GM12878 (cell line): Measurements from ENCODE around the gene SNX13.

Experiments
- CBX5 ChIP-seq: sonication (generic); IDR thresholded peaks from 2 replicates; pipeline ENCODE4 v1.6.1; 2016; ENCODE audit warnings: low read depth, moderate library complexity, mild to moderate bottlenecking, inconsistent platforms
- EP300 ChIP-seq, 2 experiments: fragments of 150-350 bp in 1 of 2; IDR thresholded peaks; 2 replicates each; pipeline ENCODE4 v1.6.1; 2011 to 2012; ENCODE audit warnings: low read depth in 2 of 2, low read length in 2 of 2, borderline replicate concordance in 1 of 2, improper control_type of control experiment in 1 of 2, inconsistent platforms in 1 of 2; ENCODE audit not compliant: control insufficient read depth in 1 of 2
- IKZF1 ChIP-seq: fragments of 450-650 bp; conservative IDR thresholded peaks from 2 replicates; pipeline ENCODE4 v1.6.1; 2017; ENCODE audit warnings: antibody characterized with exemption, mild to moderate bottlenecking
- RELA ChIP-seq: fragments of 450-650 bp; IDR thresholded peaks from 2 replicates; pipeline ENCODE4 v1.8.0; 2014; ENCODE audit warnings: borderline replicate concordance; ENCODE audit not compliant: partially characterized antibody

- TF ChIP-seq RELA = no peak
- TF ChIP-seq IKZF1 = no peak
- no peak for TF ChIP-seq EP300 (IDR thresholded peaks at IDR 0.05; ENCODE audit: borderline replicate concordance in 1 of 2, control insufficient read depth in 1 of 2, low read depth in 2 of 2, low read length in 2 of 2)
- TF ChIP-seq CBX5 = no peak
Observed at GRCh38 chr7:17832820-17833355, 107.4 kb downstream of the SNX13 start.
